Measurements from ENCODE around the gene PDE4B. TPM values are rescaled to one million over a fixed set of nuclear protein-coding genes. Genes with fewer than 3 reads are reported as not detected.

The PDE4B gene
- polyA plus RNA-seq, 4 donors = 1.1 to 5.2 (median 3.7) TPM

DNA sequence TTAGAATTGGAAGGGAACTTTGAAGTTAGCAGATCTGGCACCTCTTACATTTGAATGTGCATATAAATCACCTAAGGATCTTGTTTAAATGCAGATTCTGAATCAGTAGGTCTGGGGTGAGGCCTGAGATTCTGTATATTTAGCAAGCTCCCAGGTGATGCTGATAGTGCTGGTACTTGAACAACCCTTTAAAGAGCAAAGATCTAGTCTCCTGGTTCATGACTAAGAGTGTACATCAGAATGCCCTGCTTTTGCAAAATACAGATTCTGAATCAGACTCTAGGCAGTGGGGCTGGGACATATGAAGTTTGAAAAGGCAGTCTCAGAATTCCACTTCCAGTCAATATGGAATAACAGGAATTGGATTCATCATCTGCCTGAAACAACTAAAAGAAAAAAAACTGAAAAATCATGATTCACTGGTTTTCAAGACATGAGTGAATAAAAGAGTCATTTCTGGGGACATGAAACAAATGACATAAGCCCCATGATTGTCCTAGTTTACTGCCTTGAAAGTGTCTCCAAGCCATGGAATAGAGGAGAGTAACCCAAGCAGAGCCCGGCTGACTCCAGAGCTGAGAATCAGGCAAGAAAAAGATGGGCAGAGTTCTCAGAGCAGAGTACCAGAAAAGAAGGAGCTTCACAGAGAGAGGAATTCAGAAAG is 591.7 kb downstream of the PDE4B start:
- WGBS, 3 donors = 90 to 96% (median 92%) methylated on average over 1 of the region's 1 CpG
- Histone ChIP-seq H3K9me3 (ENCODE audit: control insufficient read depth in 2 of 2, insufficient read depth in 1 of 2, low read depth in 1 of 2, low read length in 1 of 2) (peaks cover 0 to 24% of the 10 kb centered on the region in 2 donors), H3K27me3 (ENCODE audit: control insufficient read depth in 3 of 3, insufficient read depth in 3 of 3, low read length in 3 of 3) (no peaks in the 10 kb centered on the region), H3K4me3 (ENCODE audit: low read depth in 1 of 3, low read length in 3 of 3) (no peak overlapping the region), H3K27ac (ENCODE audit: low read depth in 1 of 3, low read length in 2 of 3) (no peak overlapping the region), H3K4me1 (ENCODE audit: control insufficient read depth in 3 of 3, insufficient read depth in 2 of 3, low read depth in 1 of 3, low read length in 2 of 3) (no peaks in the 10 kb centered on the region), H3K36me3 (ENCODE audit: control insufficient read depth in 3 of 3, insufficient read depth in 2 of 3, low read depth in 1 of 3, low read length in 3 of 3) (no peaks in the 10 kb centered on the region)
- FAIRE-seq (no peak), DNase-seq (no peak)

DNA sequence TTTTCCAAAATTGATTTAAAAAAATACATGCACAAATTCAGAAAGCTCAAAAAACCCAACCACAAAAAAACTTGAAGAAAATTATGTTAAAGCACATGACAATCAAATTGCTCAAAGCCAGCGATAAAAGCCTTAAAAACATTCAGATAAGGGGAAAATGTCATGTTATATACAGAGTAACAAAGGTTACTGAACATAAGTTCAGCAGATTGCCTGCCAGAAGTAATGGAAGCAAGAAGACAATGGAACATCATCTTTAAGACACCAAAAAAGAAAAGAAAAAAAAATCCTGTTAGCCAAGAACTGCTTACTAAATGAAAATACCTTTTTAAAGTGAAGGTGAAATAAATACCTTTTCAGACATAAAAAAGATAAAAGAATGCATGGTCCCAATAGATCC is 594.0 kb downstream of the PDE4B start:
- no peak overlapping the region for H3K4me3 ChIP-seq (ENCODE audit: low read depth in 1 of 3, low read length in 3 of 3)
- H3K4me1 ChIP-seq (ENCODE audit: control insufficient read depth in 3 of 3, insufficient read depth in 2 of 3, low read depth in 1 of 3, low read length in 2 of 3) = no peaks in the 10 kb centered on the region
- H3K27ac ChIP-seq (ENCODE audit: low read depth in 1 of 3, low read length in 2 of 3) = no peak overlapping the region
- H3K9me3 ChIP-seq (ENCODE audit: control insufficient read depth in 2 of 2, insufficient read depth in 1 of 2, low read depth in 1 of 2, low read length in 1 of 2) = peaks cover 0 to 24% of the 10 kb centered on the region in 2 donors
- no peaks in the 10 kb centered on the region for H3K36me3 ChIP-seq (ENCODE audit: control insufficient read depth in 3 of 3, insufficient read depth in 2 of 3, low read depth in 1 of 3, low read length in 3 of 3)
- FAIRE-seq (peak; percentile 26), DNase-seq (no peak)
- H3K27me3 ChIP-seq (ENCODE audit: control insufficient read depth in 3 of 3, insufficient read depth in 3 of 3, low read length in 3 of 3) = no peaks in the 10 kb centered on the region
- 59 to 80% (median 74%) methylated on average over 1 of the region's 1 CpG for WGBS, 3 donors

DNA sequence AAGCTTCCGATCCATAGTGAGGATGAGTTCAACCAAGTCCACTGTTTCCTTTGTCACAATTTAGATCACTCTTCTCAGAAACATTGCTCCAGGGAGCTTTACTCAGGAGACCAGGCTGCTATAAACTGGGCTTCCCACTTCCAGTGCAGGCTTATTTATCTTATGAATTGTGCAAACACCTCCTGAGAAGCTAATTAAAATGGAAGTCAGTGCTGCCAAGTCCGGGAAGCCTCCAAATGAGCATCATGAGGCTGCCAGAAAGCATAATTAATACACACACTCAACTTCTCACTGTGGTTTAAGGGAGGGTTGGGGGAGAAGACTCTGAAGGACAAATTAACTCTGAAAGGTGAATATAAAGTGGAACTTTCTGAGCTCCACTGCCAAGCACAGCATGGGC is 596.2 kb downstream of the PDE4B start:
- 75 to 82% (median 78%) methylated on average over 2 of the region's 2 CpGs for WGBS, 3 donors
- H3K4me3 ChIP-seq (ENCODE audit: low read depth in 1 of 3, low read length in 3 of 3) = no peak overlapping the region
- DNase-seq (no peak), FAIRE-seq (no peak)
- no peaks in the 10 kb centered on the region for H3K27me3 ChIP-seq (ENCODE audit: control insufficient read depth in 3 of 3, insufficient read depth in 3 of 3, low read length in 3 of 3)
- H3K36me3 ChIP-seq (ENCODE audit: control insufficient read depth in 3 of 3, insufficient read depth in 2 of 3, low read depth in 1 of 3, low read length in 3 of 3) = no peaks in the 10 kb centered on the region
- H3K4me1 ChIP-seq (ENCODE audit: control insufficient read depth in 3 of 3, insufficient read depth in 2 of 3, low read depth in 1 of 3, low read length in 2 of 3) = no peaks in the 10 kb centered on the region
- peaks cover 0 to 13% of the 10 kb centered on the region in 2 donors for H3K9me3 ChIP-seq (ENCODE audit: control insufficient read depth in 2 of 2, insufficient read depth in 1 of 2, low read depth in 1 of 2, low read length in 1 of 2)
- no peak overlapping the region for H3K27ac ChIP-seq (ENCODE audit: low read depth in 1 of 3, low read length in 2 of 3)

DNA sequence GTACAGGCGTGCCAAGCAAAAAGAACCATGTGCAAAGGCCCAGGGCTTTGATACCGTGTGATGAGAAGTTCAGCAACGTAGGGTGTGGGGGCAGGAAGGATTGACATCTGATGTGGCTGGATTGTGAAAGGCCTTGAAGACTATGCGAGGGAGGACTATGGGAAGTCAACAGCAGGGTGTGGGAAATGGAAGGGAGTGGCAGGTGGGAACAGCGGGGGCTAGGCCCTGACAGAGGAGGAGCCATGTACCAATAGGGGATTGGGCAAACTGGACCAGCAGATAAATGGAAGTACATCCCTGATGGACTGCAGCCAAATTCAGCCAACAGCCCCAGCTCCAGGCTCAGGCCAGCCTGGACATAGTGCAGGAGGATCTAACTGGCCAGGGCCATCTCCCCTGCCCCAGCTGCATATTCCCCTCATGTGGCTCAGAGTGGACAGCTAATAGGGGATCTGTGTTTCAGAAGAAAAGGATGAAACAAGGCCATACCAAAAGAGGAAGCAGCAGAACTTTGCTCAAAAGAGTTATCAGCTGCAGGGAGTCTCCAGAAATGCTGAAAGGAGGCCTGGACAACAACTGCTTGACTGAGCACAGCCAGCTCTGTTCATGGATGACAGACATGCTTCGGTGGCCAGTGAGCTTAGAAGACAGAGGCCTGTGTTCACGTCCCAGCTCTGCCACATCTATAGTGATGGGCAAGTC is 601.0 kb downstream of the PDE4B start:
- FAIRE-seq (no peak), DNase-seq (no peak)
- Histone ChIP-seq H3K27ac (ENCODE audit: low read depth in 1 of 3, low read length in 2 of 3) (no peak overlapping the region), H3K36me3 (ENCODE audit: control insufficient read depth in 3 of 3, insufficient read depth in 2 of 3, low read depth in 1 of 3, low read length in 3 of 3) (no peaks in the 10 kb centered on the region), H3K4me1 (ENCODE audit: control insufficient read depth in 3 of 3, insufficient read depth in 2 of 3, low read depth in 1 of 3, low read length in 2 of 3) (no peaks in the 10 kb centered on the region), H3K27me3 (ENCODE audit: control insufficient read depth in 3 of 3, insufficient read depth in 3 of 3, low read length in 3 of 3) (no peaks in the 10 kb centered on the region), H3K4me3 (ENCODE audit: low read depth in 1 of 3, low read length in 3 of 3) (no peak overlapping the region), H3K9me3 (ENCODE audit: control insufficient read depth in 2 of 2, insufficient read depth in 1 of 2, low read depth in 1 of 2, low read length in 1 of 2) (peaks cover 0 to 5% of the 10 kb centered on the region in 2 donors)
- WGBS, 3 donors = 87 to 92% (median 87%) methylated on average over 7 of the region's 7 CpGs

DNA sequence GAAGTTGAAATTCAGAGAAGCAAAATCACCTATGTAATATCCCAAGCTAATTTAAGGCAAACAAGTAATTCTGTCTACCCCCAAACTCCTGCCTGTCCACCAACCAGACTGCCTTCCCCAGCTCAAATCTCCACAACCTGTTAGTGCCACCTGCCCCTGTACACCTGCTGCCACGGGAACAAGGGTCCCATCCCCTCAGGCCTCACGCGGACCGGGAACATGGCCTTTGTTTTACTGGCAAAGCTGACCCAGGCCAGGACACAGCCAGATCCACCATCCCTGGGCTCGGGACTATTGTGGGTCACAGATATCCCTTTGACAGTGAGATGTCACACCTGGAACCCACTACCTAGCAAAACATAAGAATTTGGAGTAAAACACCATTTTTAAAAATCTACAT is 601.9 kb downstream of the PDE4B start:
- Histone ChIP-seq H3K4me1 (ENCODE audit: control insufficient read depth in 3 of 3, insufficient read depth in 2 of 3, low read depth in 1 of 3, low read length in 2 of 3) (no peaks in the 10 kb centered on the region), H3K9me3 (ENCODE audit: control insufficient read depth in 2 of 2, insufficient read depth in 1 of 2, low read depth in 1 of 2, low read length in 1 of 2) (no peaks in the 10 kb centered on the region), H3K4me3 (ENCODE audit: low read depth in 1 of 3, low read length in 3 of 3) (no peak overlapping the region), H3K36me3 (ENCODE audit: control insufficient read depth in 3 of 3, insufficient read depth in 2 of 3, low read depth in 1 of 3, low read length in 3 of 3) (no peaks in the 10 kb centered on the region), H3K27me3 (ENCODE audit: control insufficient read depth in 3 of 3, insufficient read depth in 3 of 3, low read length in 3 of 3) (no peaks in the 10 kb centered on the region), H3K27ac (ENCODE audit: low read depth in 1 of 3, low read length in 2 of 3) (no peak overlapping the region)
- FAIRE-seq (no peak), DNase-seq (no peak)
- 88 to 94% (median 91%) methylated on average over 5 of the region's 5 CpGs for WGBS, 3 donors

DNA sequence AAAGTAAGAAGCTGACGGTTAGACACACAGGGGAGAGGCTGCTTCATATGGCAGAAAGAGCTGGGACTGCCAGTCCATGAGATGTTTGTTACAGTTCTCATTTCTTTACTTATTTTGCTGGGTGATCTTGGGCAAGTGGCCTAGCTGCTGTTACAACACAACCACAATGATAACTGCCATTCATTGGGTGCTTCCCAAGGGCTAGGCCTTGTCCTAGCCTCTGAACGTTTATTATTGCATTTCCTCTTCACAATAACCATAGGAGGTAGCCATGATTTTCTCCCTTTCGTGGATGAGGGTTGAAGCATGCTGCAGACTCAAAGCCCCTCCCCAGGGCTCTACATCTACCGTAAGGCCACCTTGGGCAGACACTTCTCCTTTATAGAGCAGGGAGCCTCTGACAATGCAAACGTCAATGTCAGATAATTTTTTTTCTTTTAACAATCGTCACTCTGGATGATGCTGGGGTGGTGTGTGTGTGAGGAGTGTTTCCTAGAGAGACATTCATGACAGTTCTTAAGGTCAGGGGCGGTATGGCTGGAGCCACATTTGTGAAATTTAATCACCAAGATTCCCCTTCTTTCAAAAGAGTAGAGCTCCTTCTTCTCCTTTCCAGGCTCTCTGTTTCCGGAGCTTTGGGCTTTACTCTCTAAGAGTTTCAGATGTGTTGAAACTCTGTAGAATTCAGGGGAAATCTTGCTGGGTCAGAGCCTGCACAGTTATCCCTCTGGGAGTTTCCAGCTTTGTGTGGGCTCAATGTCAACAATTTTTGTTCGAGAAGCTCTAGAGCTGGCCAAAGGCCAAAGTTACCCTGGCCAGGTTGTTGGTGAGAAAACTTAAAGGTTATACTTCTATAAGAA is 602.7 kb downstream of the PDE4B start:
- H3K9me3 ChIP-seq (ENCODE audit: control insufficient read depth in 2 of 2, insufficient read depth in 1 of 2, low read depth in 1 of 2, low read length in 1 of 2) = no peaks in the 10 kb centered on the region
- peak overlapping the region in 1 of 3 donors; percentile 70 for H3K27ac ChIP-seq (ENCODE audit: low read depth in 1 of 3, low read length in 2 of 3)
- H3K4me1 ChIP-seq (ENCODE audit: control insufficient read depth in 3 of 3, insufficient read depth in 2 of 3, low read depth in 1 of 3, low read length in 2 of 3) = no peaks in the 10 kb centered on the region
- no peak for FAIRE-seq
- 61 to 70% (median 68%) methylated on average over 9 of the region's 9 CpGs for WGBS, 3 donors
- H3K4me3 ChIP-seq (ENCODE audit: low read depth in 1 of 3, low read length in 3 of 3) = no peak overlapping the region
- H3K27me3 ChIP-seq (ENCODE audit: control insufficient read depth in 3 of 3, insufficient read depth in 3 of 3, low read length in 3 of 3) = no peaks in the 10 kb centered on the region
- H3K36me3 ChIP-seq (ENCODE audit: control insufficient read depth in 3 of 3, insufficient read depth in 2 of 3, low read depth in 1 of 3, low read length in 3 of 3) = no peaks in the 10 kb centered on the region
- no peak for DNase-seq

DNA sequence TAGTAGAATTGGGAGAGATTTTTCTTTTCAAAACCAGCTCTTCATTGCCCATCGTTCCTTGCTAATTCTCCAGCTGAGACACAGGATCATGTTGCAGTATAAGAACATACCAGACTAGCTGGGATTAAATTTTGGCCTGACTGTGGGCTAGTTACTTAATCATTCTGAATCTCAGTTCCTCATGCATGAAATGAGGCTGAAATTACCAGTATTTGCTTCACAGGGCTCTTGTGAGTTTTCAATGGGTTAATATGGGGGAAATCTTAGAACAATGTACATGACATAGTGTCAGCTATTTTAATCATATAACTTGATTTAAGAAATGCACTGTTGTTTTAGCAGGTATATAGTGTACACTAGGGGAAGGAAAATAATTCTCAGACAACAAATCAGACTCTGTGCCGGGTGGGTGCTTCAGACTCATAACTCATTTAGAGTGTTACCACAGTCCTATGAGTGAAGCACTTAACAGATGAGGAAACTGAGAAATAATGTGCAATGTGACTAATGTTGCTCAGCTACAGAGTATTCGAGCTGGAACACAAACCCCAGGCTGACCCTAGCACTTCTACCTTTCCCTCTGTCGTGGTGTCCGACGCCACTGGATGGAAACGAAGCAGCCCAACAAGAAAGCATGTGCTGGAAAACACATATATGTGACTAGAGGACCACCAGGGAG is 603.7 kb downstream of the PDE4B start:
- Histone ChIP-seq H3K27me3 (ENCODE audit: control insufficient read depth in 3 of 3, insufficient read depth in 3 of 3, low read length in 3 of 3) (no peaks in the 10 kb centered on the region), H3K4me1 (ENCODE audit: control insufficient read depth in 3 of 3, insufficient read depth in 2 of 3, low read depth in 1 of 3, low read length in 2 of 3) (no peaks in the 10 kb centered on the region), H3K4me3 (ENCODE audit: low read depth in 1 of 3, low read length in 3 of 3) (no peak overlapping the region), H3K9me3 (ENCODE audit: control insufficient read depth in 2 of 2, insufficient read depth in 1 of 2, low read depth in 1 of 2, low read length in 1 of 2) (no peaks in the 10 kb centered on the region), H3K27ac (ENCODE audit: low read depth in 1 of 3, low read length in 2 of 3) (peak overlapping the region in 1 of 3 donors; percentile 36), H3K36me3 (ENCODE audit: control insufficient read depth in 3 of 3, insufficient read depth in 2 of 3, low read depth in 1 of 3, low read length in 3 of 3) (no peaks in the 10 kb centered on the region)
- DNase-seq (no peak), FAIRE-seq (no peak)
- WGBS, 3 donors = 73 to 81% (median 74%) methylated on average over 7 of the region's 7 CpGs

DNA sequence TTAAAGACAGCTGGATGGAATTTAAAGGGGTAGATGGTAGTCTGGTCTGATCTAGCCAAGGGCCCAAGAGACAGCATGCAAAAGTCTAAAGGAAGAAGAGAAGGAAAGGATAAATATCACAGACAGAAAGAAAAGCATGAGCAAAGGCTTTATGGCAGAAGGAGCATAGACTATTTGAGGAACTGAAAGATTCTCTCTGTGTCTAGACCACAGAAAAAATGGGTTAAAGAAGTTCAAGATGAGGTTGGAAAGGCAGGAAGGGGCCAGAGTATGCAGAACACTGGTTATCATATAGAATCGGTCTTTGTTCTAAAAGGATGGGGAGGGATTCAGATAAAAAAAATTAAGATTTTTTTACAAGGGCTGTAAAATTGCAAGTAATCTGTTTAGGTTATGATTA is 604.5 kb downstream of the PDE4B start:
- DNase-seq = no peak
- no peak overlapping the region for H3K27ac ChIP-seq (ENCODE audit: low read depth in 1 of 3, low read length in 2 of 3)

More for the DNA sequence above, 604.5 kb downstream of the PDE4B start:
- no peak overlapping the region for H3K4me3 ChIP-seq (ENCODE audit: low read depth in 1 of 3, low read length in 3 of 3)
- 66 to 79% (median 70%) methylated on average over 1 of the region's 1 CpG for WGBS, 3 donors
- no peaks in the 10 kb centered on the region for H3K36me3 ChIP-seq (ENCODE audit: control insufficient read depth in 3 of 3, insufficient read depth in 2 of 3, low read depth in 1 of 3, low read length in 3 of 3)
- H3K4me1 ChIP-seq (ENCODE audit: control insufficient read depth in 3 of 3, insufficient read depth in 2 of 3, low read depth in 1 of 3, low read length in 2 of 3) = no peaks in the 10 kb centered on the region
- H3K9me3 ChIP-seq (ENCODE audit: control insufficient read depth in 2 of 2, insufficient read depth in 1 of 2, low read depth in 1 of 2, low read length in 1 of 2) = no peaks in the 10 kb centered on the region
- FAIRE-seq = no peak
- no peaks in the 10 kb centered on the region for H3K27me3 ChIP-seq (ENCODE audit: control insufficient read depth in 3 of 3, insufficient read depth in 3 of 3, low read length in 3 of 3)
